Stimulated activated CD4-positive, alpha-beta T cell treated with anti-CD3 and anti-CD28 coated beads, Interleukin-1b, Interleukin-23, amount 100 ng/mL, for 48 hours (primary cell): ENCODE results near the gene PSME3IP1.
"Not testable (repeated sequence)": the region's sequence is repeated elsewhere in the genome, so short reads cannot be mapped to it uniquely, and the experiment has no call there.

Source experiments
- DNase-seq: peaks from one replicate; pipeline ENCODE4 v3.0.0-alpha.2; 2020

Gene PSME3IP1

GRCh38 chr16:57185945-57186871, at the start of gene PSME3IP1, which contains the start of gene RSPRY1:
Gene PSME3IP1 (minus strand): TSS chr16:57186039. CDS start chr16:57173854, 12,185 bp downstream.
Gene RSPRY1 (plus strand): TSS chr16:57186329. CDS start chr16:57204659, 18,330 bp downstream.
- DNase-seq, result peak; percentile 100

- peak; percentile 80 for DNase-seq
These were observed 49.5 kb upstream of the PSME3IP1 start for GRCh38 chr16:57235128-57236021.

- DNase-seq, result no peak
These were observed 48.9 kb upstream of the PSME3IP1 start for GRCh38 chr16:57234707-57235092.

- no peak for DNase-seq
These were observed 48.3 kb upstream of the PSME3IP1 start for GRCh38 chr16:57233944-57234706.

- DNase-seq, result no peak
These were observed 46.0 kb upstream of the PSME3IP1 start for GRCh38 chr16:57231821-57232350.

- no peak for DNase-seq
These were observed 43.2 kb upstream of the PSME3IP1 start for GRCh38 chr16:57229079-57229478.

- DNase-seq, result no peak
These were observed 41.1 kb upstream of the PSME3IP1 start for GRCh38 chr16:57226701-57227621.

- DNase-seq, result no peak
These were observed 40.1 kb upstream of the PSME3IP1 start for GRCh38 chr16:57225978-57226377.

GRCh38 chr16:57224651-57225335, 39.0 kb upstream of the PSME3IP1 start:
- no peak for DNase-seq

- DNase-seq, result no peak
These were observed 37.2 kb upstream of the PSME3IP1 start for GRCh38 chr16:57223057-57223456.

- DNase-seq, result no peak
These were observed 31.1 kb upstream of the PSME3IP1 start for GRCh38 chr16:57216968-57217367.

GRCh38 chr16:57213462-57213861, 27.6 kb upstream of the PSME3IP1 start:
- no peak for DNase-seq

GRCh38 chr16:57209780-57210179, 23.9 kb upstream of the PSME3IP1 start:
- DNase-seq, result no peak

GRCh38 chr16:57208926-57209325, 23.1 kb upstream of the PSME3IP1 start:
- DNase-seq, result no peak

- no peak for DNase-seq
These were observed 18.8 kb upstream of the PSME3IP1 start for GRCh38 chr16:57204675-57205074.

GRCh38 chr16:57203451-57203850, 17.6 kb upstream of the PSME3IP1 start:
- no peak for DNase-seq

GRCh38 chr16:57202095-57202886, 16.5 kb upstream of the PSME3IP1 start:
- DNase-seq, result no peak

GRCh38 chr16:57200926-57201325, 15.1 kb upstream of the PSME3IP1 start:
- DNase-seq, result not testable (repeated sequence)

GRCh38 chr16:57200321-57200720, 14.5 kb upstream of the PSME3IP1 start:
- not testable (repeated sequence) for DNase-seq

- no peak for DNase-seq
These were observed 10.9 kb upstream of the PSME3IP1 start for GRCh38 chr16:57196753-57197152.
